C4-2B (cell line): Measurements from ENCODE around the gene WFDC1.

Experiments
- H3K27ac ChIP-seq: fragments of 450-650 bp; 2 replicates; pipeline ENCODE4 v1.5.1; 2017
- CTCF ChIP-seq: fragments of 450-650 bp; conservative IDR thresholded peaks from 2 replicates; pipeline ENCODE4 v1.5.1; 2017; ENCODE audit warnings: mild to moderate bottlenecking
- ZFX ChIP-seq: fragments of 450-650 bp; IDR thresholded peaks from 2 replicates; pipeline ENCODE4 v1.6.1; 2017

WFDC1 gene

GRCh38 chr16:84348386-84348888, 53.8 kb downstream of the WFDC1 start:
- no peak overlapping the region for H3K27ac ChIP-seq
- TF ChIP-seq CTCF, result no peak

- TF ChIP-seq ZFX, result no peak
- no peak for TF ChIP-seq CTCF
- H3K27ac ChIP-seq, result no peak overlapping the region
These were observed 55.4 kb downstream of the WFDC1 start for GRCh38 chr16:84349862-84350684.

GRCh38 chr16:84350685-84351400, 56.2 kb downstream of the WFDC1 start:
- no peak for TF ChIP-seq ZFX
- no peak for TF ChIP-seq CTCF
- no peak overlapping the region for H3K27ac ChIP-seq

- TF ChIP-seq CTCF, result no peak
- H3K27ac ChIP-seq, result no peak overlapping the region
These were observed 57.0 kb downstream of the WFDC1 start for GRCh38 chr16:84351630-84352029.

- no peak overlapping the region for H3K27ac ChIP-seq
- TF ChIP-seq CTCF (no peak), ZFX (no peak)
These were observed 59.6 kb downstream of the WFDC1 start for GRCh38 chr16:84354306-84354705.

- TF ChIP-seq ZFX (no peak), CTCF (no peak)
- no peak overlapping the region for H3K27ac ChIP-seq
These were observed 60.5 kb downstream of the WFDC1 start for GRCh38 chr16:84355149-84355548.

GRCh38 chr16:84356176-84356575, 61.5 kb downstream of the WFDC1 start:
- TF ChIP-seq CTCF (no peak), ZFX (no peak)
- H3K27ac ChIP-seq, result peak overlapping the region; percentile 63
